Measurements from ENCODE around the gene HIVEP2. TPM values are rescaled to one million over a fixed set of nuclear protein-coding genes. Genes with fewer than 3 reads are reported as not detected.
A peak's percentile ranks its signal among the peaks of the same experiment; 100 is the strongest.

HIVEP2 gene
- total and polyA plus RNA-seq, 2 donors (not counting 3 experiments of a cell fraction or from before 2014, with no cell fraction given) = 1.3 to 4.7 TPM

DNA sequence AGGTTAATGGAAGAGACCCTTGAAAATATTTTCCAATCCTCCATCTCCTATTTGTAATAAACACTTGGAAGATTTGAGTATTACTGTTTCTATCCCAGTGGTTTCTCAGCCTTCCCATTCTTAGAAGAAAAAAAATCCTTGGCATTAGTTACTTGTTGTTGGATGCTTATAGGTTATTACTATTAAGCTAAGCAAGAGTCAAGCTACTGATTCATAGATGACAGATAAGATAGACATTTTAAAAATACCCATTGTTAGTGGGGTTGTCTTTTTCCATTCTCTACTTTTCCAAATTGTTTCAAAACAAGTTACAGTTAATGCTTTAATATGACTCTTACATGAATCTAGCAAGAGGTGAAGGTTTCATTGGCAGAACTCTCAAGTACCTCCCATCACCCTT, 158.5 kb downstream of the HIVEP2 start:
- CTCF ChIA-PET = interaction anchor here (0.6 to 1.7 kb wide), 5 partner anchors 10 to 312 kb away, joined by 3 to 6 read pairs (median 3); no protein-coding TSS in a partner anchor
- no peak overlapping the region for H3K27ac ChIP-seq (ENCODE audit: insufficient read depth, low read depth, low read length)
- no peaks in the 10 kb centered on the region for H3K79me2 ChIP-seq (ENCODE audit: control insufficient read depth, insufficient read depth, low read length)
- peaks cover 9% of the 10 kb centered on the region for H3K4me1 ChIP-seq (ENCODE audit: control insufficient read depth, extremely low read depth, insufficient read depth, low read length)
- peaks cover 2% of the 10 kb centered on the region for H3K9me1 ChIP-seq (replicated peaks; ENCODE audit: control insufficient read depth, extremely low read depth, insufficient read depth, low read length)
- no peak overlapping the region for H3K4me2 ChIP-seq (ENCODE audit: insufficient read depth, low read length)
- no peaks in the 10 kb centered on the region for H4K20me1 ChIP-seq (replicated peaks; ENCODE audit: control insufficient read depth, extremely low read depth, insufficient read depth, low read length)
- DNase-seq (ENCODE audit: low read depth, low spot score) (peak; percentile 49), FAIRE-seq (no peak)
- H3K9me3 ChIP-seq (replicated peaks; ENCODE audit: control insufficient read depth, insufficient read depth, low read length) = no peaks in the 10 kb centered on the region
- no peaks in the 10 kb centered on the region for H3K36me3 ChIP-seq (ENCODE audit: control insufficient read depth in 2 of 2, extremely low read depth in 1 of 2, insufficient read depth in 2 of 2, low read length in 2 of 2)
- no peak overlapping the region for H3K4me3 ChIP-seq (replicated peaks in 1 of 3; ENCODE audit: insufficient read depth in 1 of 3, low read depth in 1 of 3, low read length in 3 of 3)
- H3K9ac ChIP-seq (replicated peaks; ENCODE audit: extremely low read depth, insufficient read depth, low read length) = no peak overlapping the region
- TF ChIP-seq, protein P1, sequence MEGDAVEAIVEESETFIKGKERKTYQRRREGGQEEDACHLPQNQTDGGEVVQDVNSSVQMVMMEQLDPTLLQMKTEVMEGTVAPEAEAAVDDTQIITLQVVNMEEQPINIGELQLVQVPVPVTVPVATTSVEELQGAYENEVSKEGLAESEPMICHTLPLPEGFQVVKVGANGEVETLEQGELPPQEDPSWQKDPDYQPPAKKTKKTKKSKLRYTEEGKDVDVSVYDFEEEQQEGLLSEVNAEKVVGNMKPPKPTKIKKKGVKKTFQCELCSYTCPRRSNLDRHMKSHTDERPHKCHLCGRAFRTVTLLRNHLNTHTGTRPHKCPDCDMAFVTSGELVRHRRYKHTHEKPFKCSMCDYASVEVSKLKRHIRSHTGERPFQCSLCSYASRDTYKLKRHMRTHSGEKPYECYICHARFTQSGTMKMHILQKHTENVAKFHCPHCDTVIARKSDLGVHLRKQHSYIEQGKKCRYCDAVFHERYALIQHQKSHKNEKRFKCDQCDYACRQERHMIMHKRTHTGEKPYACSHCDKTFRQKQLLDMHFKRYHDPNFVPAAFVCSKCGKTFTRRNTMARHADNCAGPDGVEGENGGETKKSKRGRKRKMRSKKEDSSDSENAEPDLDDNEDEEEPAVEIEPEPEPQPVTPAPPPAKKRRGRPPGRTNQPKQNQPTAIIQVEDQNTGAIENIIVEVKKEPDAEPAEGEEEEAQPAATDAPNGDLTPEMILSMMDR (IDR thresholded peaks at IDR 0.05; ENCODE audit: extremely low read depth in 1 of 2, insufficient read depth in 1 of 2, low read depth in 1 of 2, low read length in 2 of 2) = no peak
- TF ChIP-seq POLR2A (IDR thresholded peaks at IDR 0.05; ENCODE audit: low read depth, low read length) = no peak
- TF ChIP-seq GATA2 (IDR thresholded peaks at IDR 0.05; ENCODE audit: insufficient read depth, insufficient read length, low read depth, low read length) = peak; percentile 53
- peak; percentile 35 for TF ChIP-seq FOS (IDR thresholded peaks at IDR 0.05; ENCODE audit: borderline replicate concordance, insufficient read depth, low read length)
- no TSS peak for BruUV-seq (replicated peaks)
- dilution Hi-C loops (cut with MboI; ENCODE audit: extremely low pct_ligation_motif_present, low sequenced_read_pairs) (no loop called here), intact Hi-C loops (cut with micrococcal nuclease) (no loop called here)
- no peak overlapping the region for H2AFZ ChIP-seq (ENCODE audit: low read depth, low read length)
- no peaks in the 10 kb centered on the region for H3K27me3 ChIP-seq (ENCODE audit: control insufficient read depth in 2 of 2, insufficient read depth in 2 of 2, low read length in 2 of 2)
- POLR2A ChIA-PET = no interaction called here

DNA sequence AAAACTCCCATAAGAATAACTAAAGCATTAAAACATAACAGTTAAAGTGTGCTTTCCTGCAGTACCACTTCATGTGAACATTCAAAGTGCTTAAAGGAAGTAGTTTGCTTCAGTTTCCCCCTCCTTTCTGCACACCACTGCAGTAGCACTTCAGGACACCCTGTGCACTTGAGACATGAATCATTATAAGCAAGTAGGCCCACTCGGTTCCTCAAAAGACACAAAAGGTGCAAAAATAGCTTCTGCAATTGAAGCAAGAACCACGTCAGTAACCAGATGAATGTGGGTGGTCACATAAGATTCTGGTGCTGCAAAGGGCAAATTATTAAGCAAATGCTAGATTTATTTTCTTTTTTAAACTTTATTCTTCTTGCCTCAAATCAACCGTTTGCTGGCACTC, 160.6 kb downstream of the HIVEP2 start:
- Histone ChIP-seq H3K4me2 (ENCODE audit: insufficient read depth, low read length) (no peak overlapping the region), H3K27me3 (ENCODE audit: control insufficient read depth in 2 of 2, insufficient read depth in 2 of 2, low read length in 2 of 2) (no peaks in the 10 kb centered on the region), H3K9me1 (replicated peaks; ENCODE audit: control insufficient read depth, extremely low read depth, insufficient read depth, low read length) (no peaks in the 10 kb centered on the region), H3K9me3 (replicated peaks; ENCODE audit: control insufficient read depth, insufficient read depth, low read length) (no peaks in the 10 kb centered on the region), H3K4me1 (ENCODE audit: control insufficient read depth, extremely low read depth, insufficient read depth, low read length) (peaks cover 13% of the 10 kb centered on the region), H3K36me3 (ENCODE audit: control insufficient read depth in 2 of 2, extremely low read depth in 1 of 2, insufficient read depth in 2 of 2, low read length in 2 of 2) (no peaks in the 10 kb centered on the region), H3K9ac (replicated peaks; ENCODE audit: extremely low read depth, insufficient read depth, low read length) (no peak overlapping the region), H3K27ac (ENCODE audit: insufficient read depth, low read depth, low read length) (no peak overlapping the region), H3K4me3 (replicated peaks in 1 of 3; ENCODE audit: insufficient read depth in 1 of 3, low read depth in 1 of 3, low read length in 3 of 3) (no peak overlapping the region), H2AFZ (ENCODE audit: low read depth, low read length) (no peak overlapping the region), H3K79me2 (ENCODE audit: control insufficient read depth, insufficient read depth, low read length) (no peaks in the 10 kb centered on the region), H4K20me1 (replicated peaks; ENCODE audit: control insufficient read depth, extremely low read depth, insufficient read depth, low read length) (no peaks in the 10 kb centered on the region)
- no TSS peak for BruUV-seq (replicated peaks)
- POLR2A ChIA-PET = no interaction called here
- TF ChIP-seq MYC (IDR thresholded peaks at IDR 0.05; ENCODE audit: low read depth, low read length) (no peak), FOS (IDR thresholded peaks at IDR 0.05; ENCODE audit: borderline replicate concordance, insufficient read depth, low read length) (no peak), POLR2A (IDR thresholded peaks at IDR 0.05; ENCODE audit: low read depth, low read length) (no peak)
- dilution Hi-C loops (cut with MboI; ENCODE audit: extremely low pct_ligation_motif_present, low sequenced_read_pairs) = no loop called here
- intact Hi-C loops (cut with micrococcal nuclease) = no loop called here
- FAIRE-seq = no peak
- CTCF ChIA-PET = no interaction called here
- DNase-seq (ENCODE audit: low read depth, low spot score) = no peak
